GM10248 (cell line): ENCODE results near the gene TMCO4.

Experiments used
- CTCF ChIA-PET: fragments of 300-600 bp; sonication (Branson Sonifier 250); formaldehyde crosslinking; extraction: SDS; loops from one replicate; lab custom pipeline; 2021; ENCODE audit warnings: antibody characterized with exemption; lab: Yijun Ruan, JAX
- POLR2A ChIA-PET: fragments of 350-650 bp; sonication (Branson Sonifier 250); formaldehyde crosslinking; extraction: SDS; loops from one replicate; lab custom pipeline; 2020; ENCODE audit warnings: antibody characterized with exemption; lab: Yijun Ruan, JAX
- DNase-seq: peaks from one replicate; pipeline ENCODE4 v3.0.0; 2012; ENCODE audit errors: extremely low spot score
- TF ChIP-seq, protein P1 (sequence below): IDR thresholded peaks from 2 replicates; pipeline ENCODE4 v1.5.1; 2012; ENCODE audit warnings: mild to moderate bottlenecking, low read depth; ENCODE audit errors: extremely low read depth, missing control alignments, control extremely low read depth

Gene TMCO4

DNA sequence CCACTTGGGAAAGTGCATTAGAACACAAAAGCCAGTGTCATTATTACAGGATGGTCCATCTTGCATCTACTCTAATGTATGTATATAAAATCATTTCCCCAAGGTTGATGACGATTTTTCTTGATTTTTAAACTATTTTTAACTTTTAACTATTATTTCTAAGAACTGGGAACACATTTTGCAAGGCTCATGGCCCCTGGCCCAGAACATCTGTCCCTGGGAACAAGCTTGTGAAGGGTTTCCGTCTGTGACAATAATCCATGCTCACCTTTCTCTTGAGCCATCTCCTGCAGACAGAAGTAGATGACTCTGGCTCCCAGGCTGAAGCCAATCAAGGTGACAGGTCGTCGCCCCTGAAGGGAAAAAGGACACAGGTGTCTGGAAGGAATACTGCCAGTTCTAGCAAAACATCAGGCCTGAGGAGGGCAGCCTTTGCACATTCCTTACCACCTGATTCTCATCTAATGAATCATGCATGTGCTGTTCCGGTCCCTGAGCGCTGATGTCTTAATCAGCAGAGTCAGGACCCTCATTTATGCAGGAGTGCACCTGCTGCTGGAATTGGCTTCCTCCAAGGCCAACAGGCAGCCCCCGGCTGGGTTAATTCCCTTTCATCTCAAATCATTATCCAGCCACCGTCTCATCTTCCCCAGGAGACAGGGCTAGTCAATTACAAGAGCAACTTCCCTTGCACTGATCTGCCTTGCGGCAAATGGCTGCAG, 62.5 kb downstream of the TMCO4 start:
- ChIA-PET CTCF (interaction anchor here (1.7 to 2.1 kb wide), 2 partner anchors 10 to 33 kb away, joined by 3 to 7 read pairs; no protein-coding TSS in a partner anchor), POLR2A (no interaction called here)
- TF ChIP-seq, protein P1, sequence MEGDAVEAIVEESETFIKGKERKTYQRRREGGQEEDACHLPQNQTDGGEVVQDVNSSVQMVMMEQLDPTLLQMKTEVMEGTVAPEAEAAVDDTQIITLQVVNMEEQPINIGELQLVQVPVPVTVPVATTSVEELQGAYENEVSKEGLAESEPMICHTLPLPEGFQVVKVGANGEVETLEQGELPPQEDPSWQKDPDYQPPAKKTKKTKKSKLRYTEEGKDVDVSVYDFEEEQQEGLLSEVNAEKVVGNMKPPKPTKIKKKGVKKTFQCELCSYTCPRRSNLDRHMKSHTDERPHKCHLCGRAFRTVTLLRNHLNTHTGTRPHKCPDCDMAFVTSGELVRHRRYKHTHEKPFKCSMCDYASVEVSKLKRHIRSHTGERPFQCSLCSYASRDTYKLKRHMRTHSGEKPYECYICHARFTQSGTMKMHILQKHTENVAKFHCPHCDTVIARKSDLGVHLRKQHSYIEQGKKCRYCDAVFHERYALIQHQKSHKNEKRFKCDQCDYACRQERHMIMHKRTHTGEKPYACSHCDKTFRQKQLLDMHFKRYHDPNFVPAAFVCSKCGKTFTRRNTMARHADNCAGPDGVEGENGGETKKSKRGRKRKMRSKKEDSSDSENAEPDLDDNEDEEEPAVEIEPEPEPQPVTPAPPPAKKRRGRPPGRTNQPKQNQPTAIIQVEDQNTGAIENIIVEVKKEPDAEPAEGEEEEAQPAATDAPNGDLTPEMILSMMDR, result no peak
- no peak for DNase-seq

DNA sequence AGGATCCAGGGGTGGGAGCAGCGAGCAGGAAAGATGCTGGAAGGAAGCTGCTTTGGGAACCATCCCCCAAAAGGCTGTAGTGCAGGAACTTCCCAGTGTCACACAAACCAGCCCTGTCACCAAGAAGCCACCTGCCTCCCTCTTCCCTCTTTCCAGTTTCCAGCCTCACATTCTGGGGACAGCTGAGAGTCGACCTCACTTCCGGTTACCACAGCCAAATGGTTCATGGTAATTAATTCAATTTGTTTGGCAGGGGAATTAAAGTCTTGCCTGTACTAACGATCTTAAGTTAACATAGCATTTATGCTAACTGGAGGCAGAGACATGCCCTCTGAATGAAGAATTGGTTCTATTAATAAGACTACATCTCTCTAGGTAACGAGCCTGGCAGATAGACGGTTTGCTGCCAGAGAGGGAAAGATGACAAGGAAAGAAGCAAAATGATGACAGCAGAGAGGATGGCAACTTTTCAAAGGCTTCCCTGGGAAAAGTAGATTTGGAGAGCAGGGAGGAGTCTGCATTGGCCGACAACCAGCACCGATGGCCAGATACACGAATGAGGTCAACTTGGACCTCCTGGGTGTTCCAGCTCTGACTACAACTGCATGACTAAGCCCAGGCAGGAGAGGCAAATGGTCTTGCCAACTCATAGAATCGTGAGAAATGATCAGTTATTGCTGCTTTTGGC, 64.1 kb downstream of the TMCO4 start:
- POLR2A ChIA-PET, result no interaction called here
- no peak for DNase-seq
- CTCF ChIA-PET, result interaction anchor here (1.0 to 3.0 kb wide), 4 partner anchors 11 to 31 kb away, joined by 3 to 8 read pairs (median 3); no protein-coding TSS in a partner anchor
- TF ChIP-seq, protein P1, result no peak

DNA sequence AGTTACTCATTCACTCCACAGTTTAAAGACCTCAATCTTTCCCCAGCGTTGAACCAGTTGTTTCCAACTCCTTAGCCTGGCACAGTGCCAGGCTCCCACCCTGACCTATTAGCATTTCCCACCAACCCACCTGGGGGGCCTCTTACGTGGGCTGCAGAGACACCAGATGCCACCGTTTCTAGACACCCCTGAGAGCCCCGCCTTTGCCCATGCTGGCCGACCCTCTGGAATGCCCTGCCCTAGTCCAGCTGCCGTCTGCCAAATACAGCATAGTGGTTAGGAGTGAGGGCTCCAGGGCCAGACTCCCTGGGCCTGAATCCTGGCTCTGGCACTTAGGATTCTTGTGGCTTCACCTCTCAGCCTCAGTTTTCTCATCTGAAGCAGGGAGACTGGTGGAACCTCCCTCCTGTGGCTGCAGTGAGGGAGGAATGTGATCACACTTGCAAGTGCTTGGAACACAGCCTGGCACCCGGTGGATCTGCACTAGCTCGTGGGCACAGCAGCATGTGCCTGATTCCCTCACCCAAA, 65.2 kb downstream of the TMCO4 start:
- TF ChIP-seq, protein P1, result no peak
- ChIA-PET POLR2A (no interaction called here), CTCF (interaction anchor here (1.0 to 3.0 kb wide), 2 partner anchors 19 to 30 kb away, joined by 3 to 8 read pairs; no protein-coding TSS in a partner anchor)
- DNase-seq, result no peak

DNA sequence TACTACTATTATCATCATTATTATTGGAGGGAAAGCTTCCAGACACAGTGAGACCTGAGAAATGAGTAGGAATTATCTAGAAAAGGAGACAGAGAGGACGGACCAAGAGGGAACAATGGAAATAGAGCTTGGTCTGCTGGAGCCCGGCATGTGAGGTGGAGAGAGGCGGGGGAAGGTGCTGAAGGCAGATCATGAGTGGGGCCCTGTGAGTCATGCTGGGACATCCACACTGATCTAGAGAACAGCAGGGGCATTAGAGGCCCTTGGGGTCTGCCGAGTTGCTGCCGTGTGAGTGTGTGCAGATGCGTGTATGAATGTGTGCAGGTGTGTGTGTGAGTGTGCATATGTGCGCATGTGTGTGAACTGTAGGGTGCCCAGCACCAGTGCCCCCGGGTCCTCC, 65.7 kb downstream of the TMCO4 start:
- CTCF ChIA-PET, result interaction anchor here (3.0 kb wide), 1 partner anchor 30 kb away, joined by 8 read pairs; no protein-coding TSS in a partner anchor

DNA sequence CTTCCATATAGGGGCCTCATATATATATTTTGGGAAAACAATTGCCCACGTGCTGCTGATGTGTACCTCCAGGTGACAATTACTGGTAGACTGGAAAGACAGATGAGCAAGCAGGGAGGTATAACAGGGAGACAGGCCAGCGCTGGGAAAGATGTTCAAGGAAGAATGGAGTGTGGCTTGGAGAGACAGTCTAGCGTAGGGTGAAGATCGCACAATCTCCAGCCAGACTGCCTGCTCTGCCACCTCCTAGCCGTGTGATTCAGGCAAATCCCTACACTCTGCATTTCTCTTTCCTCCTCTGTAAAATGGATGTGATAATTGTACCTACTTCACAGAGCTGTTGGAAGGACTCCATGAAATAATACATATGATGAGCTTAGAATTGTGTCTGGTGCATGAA, 66.1 kb downstream of the TMCO4 start:
- CTCF ChIA-PET, result interaction anchor here (0.9 to 3.0 kb wide), 2 partner anchors 18 to 29 kb away, joined by 3 to 8 read pairs; no protein-coding TSS in a partner anchor
- TF ChIP-seq, protein P1, result no peak
- POLR2A ChIA-PET, result no interaction called here
- no peak for DNase-seq

More for the DNA sequence above, 65.7 kb downstream of the TMCO4 start:
- DNase-seq, result no peak
- TF ChIP-seq, protein P1, result no peak
- POLR2A ChIA-PET, result no interaction called here

DNA sequence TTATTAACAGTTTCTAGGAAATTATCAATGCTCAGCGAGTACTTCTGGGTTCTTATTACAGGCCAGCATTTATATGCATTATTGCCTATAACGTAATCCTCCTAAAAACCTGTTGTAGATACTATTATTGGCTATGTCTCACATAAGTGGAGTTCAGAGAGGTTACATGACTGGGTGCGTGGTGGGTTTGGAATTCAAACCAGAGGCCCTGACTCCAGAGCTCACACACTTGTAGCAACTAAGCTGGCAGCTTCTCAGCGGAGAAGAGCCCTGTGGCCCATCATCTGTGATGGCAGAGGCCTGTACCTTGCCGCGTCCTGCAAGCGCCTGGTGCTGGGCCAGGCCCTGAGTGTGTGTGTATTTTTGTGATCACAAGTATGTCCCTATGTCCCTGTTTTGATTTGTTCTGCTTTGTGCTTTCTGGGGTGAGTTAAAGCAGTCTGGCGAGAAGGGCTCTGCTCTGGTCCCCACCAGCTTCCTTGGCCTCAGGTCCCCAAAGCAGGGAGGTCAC, 68.3 kb downstream of the TMCO4 start:
- POLR2A ChIA-PET, result no interaction called here
- DNase-seq, result no peak
- TF ChIP-seq, protein P1, result no peak
- CTCF ChIA-PET, result interaction anchor here (0.8 to 2.5 kb wide), 5 partner anchors 16 to 420 kb away, joined by 3 to 12 read pairs (median 3); no protein-coding TSS in a partner anchor
